ENCODE measurements around the gene PTPDC1.

DNA sequence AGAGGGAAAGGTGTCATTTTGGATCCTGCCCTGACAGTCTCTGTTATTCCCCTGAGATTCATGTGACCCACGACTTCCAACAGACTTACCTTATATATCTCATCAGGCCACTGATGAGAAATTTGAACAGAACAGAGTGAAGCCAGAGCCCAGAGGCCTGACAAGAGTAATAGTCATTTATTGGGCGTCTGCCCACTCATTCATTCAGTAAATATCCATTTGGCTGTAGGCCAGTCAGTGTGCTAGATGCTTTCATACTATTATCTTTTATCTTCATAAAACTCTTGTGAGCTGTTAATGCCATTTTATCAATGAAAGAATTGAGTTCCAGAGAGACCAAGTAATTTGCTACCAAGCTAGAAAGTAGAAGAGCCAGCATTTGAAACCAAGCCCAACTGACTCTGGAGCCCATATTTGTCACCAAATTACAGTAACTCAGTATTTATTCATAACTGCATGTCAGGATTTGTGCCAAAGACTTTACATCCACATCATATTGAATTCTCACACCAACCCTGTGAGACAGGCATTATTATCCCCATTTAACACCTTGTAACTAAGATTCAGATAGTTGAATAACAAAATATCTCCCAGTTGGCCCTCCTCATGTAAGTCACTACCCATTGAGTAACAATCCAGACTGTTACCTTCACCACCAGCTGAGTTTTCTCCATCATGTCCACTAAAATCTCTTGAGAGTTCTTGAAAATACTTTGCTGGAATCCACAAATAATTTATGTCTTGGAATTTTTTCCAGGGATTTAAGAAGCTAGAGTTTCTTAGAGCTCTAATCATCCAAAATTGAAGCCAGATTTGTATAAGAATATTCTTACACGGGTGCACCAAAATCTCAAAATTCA is 2.5 kb downstream of the PTPDC1 start:
- TF ChIP-seq, protein P1, sequence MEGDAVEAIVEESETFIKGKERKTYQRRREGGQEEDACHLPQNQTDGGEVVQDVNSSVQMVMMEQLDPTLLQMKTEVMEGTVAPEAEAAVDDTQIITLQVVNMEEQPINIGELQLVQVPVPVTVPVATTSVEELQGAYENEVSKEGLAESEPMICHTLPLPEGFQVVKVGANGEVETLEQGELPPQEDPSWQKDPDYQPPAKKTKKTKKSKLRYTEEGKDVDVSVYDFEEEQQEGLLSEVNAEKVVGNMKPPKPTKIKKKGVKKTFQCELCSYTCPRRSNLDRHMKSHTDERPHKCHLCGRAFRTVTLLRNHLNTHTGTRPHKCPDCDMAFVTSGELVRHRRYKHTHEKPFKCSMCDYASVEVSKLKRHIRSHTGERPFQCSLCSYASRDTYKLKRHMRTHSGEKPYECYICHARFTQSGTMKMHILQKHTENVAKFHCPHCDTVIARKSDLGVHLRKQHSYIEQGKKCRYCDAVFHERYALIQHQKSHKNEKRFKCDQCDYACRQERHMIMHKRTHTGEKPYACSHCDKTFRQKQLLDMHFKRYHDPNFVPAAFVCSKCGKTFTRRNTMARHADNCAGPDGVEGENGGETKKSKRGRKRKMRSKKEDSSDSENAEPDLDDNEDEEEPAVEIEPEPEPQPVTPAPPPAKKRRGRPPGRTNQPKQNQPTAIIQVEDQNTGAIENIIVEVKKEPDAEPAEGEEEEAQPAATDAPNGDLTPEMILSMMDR (IDR thresholded peaks at IDR 0.05; ENCODE audit: insufficient read depth, low read depth, low read length) = no peak
- no peak for TF ChIP-seq EZH2 (IDR thresholded peaks at IDR 0.05; ENCODE audit: insufficient read depth, low read length)
